ENCODE measurements around the gene MYO1G.

MYO1G gene

GRCh38 chr7:44979481-44980392 lies 922 bp upstream of the MYO1G start:
- DNase-seq = no peak

DNA sequence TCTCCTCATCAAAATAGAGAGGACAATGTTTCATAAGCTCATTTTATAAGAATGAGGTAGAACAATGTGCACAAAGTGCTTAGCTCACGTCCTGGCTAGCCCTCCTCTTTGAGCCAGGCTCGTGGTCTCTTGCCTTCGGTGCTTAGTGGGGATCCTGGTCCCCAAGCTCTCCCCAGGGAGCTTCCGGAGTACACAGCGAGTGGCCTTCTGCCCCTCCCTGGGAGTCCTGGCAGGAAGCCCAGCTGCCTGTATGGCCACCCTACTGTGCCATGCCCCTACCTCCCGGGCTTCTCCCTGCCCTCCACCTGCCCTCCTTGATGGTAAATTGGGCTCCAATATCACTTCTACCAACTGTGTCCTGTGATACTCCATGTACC lies 868 bp downstream of the MYO1G start:
- DNase-seq = no peak

DNA sequence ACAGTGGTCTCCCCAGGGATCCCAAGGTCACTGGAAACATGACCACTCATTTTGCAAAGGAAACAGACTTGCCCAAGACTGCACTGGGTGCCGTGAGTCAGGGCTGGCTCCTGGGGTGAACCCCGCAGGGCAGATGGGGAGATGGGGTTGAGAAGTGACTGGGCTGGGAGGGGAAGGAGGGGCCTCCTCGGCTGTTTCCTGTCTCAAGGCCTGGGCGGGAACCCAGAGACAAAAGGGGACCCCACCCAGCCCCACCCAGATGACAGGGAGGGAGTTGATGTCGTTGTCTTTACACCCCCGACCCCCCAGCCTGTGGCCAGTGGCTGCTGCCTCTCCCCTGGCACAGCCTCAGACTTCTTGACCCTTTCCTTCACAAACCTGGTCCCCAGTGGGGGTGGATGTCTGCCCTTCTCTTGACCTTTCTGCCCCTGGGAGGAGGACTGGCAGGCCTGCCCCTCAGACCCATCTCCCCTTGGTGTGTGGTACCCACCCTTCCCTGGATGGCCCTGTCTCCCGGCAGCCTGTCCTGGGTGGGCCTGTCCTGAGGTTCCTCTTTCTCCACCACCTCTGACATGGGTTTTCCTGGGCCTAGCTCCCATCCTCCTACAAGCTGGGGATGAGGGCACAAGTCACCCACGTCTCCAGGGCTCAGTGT lies 1.4 kb downstream of the MYO1G start:
- DNase-seq = no peak

DNA sequence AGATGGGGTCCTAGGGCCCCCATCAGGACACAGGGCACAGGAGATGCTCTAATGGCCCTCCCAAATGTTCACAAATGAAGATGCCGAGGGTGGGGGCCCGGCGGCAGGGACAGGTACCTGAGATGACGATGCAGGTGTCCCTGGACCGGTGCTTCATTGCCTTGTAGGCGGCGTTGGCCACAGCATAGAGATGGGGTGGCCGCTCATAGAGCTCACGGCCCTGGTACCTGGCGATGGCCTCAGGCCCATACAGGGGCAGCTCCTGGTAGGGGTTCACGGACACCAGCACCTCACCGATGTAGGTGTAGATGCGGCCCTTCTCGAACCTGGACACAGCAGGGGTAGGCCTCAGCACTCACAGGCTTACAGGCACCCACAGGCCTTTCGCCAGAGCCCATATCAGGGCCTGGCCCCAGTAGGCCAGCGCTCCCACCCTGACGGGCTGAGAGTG lies 2.0 kb downstream of the MYO1G start:
- DNase-seq = no peak

DNA sequence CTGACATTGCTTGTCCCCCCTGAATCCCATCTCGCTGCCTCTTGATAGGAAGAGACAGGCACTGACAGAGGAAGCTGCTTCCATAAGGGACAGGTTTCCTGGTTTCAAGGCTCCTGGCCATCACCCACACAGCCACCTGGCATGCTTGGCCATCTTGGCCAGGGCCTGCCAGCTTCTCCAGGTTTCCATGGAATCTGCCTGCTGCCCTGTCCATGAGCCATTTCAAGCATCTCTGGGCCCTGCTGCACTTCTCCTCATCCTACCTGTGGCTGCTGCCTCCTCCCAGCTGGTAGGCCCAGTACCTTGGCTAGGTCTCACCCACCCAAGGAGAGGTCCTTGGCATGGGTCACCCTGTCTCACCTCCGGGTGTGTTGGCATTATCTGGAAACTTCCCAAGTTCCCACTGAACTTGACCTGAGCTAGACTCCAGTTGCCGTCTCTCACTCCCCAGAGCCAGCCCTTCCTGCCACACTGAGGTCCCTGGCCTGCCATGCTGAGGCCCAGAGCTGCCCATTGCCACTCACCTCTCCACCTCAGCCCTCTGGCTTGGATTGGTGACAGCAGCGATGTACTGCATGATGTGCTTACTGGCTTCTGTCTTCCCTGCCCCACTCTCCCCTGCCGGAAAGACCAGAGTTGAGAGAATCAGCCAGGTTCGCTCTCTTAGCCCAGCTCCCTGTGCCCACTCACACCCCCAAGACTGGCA lies 2.6 kb downstream of the MYO1G start:
- no peak for DNase-seq

DNA sequence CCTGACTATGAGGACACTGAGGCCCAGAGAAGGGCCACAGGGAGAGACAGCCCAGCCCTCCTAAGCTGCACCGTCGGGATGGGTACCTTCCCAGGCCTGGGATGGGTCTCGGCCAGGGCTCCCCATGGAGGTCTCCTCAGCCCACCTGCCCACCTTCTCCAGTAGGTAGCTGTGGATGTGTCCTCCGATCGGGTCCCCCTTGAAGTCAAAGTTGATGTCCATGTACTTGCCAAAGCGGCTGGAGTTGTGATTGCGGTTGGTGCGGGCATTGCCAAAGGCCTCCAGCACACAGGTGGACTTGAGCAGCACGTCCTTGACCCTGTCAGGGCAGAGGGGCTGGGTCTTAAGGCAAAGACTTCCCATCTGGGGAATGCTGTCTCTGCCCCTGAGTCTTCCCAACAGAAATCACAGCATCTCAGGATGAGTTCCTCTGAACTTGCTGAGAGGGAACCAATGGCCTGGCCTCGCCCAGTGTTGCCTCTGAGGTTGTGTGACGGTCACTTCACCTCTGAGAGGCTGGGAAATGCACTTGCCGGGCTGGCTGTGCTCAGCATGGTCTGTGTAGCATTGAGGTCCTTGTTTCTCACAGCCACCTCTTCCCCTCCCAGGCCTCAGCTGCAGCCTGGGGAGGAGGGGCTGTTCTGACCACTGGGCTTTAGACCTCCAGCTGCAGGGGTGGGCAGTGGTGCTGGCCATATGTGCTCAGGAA lies 3.3 kb downstream of the MYO1G start:
- DNase-seq = no peak

GRCh38 chr7:44974549-44974948 lies 4.3 kb downstream of the MYO1G start:
- DNase-seq = no peak

- no peak for DNase-seq
Observed at GRCh38 chr7:44973610-44974401, 5.0 kb downstream of the MYO1G start.

- no peak for DNase-seq
Observed at GRCh38 chr7:44972562-44972961, 6.3 kb downstream of the MYO1G start.

DNA sequence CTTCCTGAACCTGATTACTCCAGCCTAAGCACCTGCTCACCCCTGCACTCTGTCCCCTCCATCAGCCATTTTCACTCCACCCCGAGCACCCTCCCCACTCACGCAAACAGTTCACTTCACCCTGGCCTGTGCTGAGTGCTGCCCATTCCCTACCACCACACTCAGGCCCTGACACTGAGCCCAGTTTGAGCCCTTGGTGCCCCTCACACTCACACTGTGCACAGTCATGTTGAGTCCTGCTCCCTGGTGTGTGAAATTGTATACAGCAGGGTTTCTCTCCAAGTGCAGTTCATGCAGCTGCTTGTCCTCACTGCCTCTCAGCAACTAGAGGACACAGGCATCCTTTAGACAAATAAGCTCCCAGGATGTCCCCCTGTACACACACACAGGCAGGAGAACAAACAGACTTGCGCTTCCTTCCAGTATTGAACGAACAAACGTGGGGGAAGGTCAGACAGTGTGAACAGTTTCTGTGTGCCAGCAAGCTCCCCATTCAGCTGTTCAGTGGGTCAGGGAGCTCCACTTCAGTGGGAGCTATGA lies 6.8 kb downstream of the MYO1G start:
- no peak for DNase-seq

DNA sequence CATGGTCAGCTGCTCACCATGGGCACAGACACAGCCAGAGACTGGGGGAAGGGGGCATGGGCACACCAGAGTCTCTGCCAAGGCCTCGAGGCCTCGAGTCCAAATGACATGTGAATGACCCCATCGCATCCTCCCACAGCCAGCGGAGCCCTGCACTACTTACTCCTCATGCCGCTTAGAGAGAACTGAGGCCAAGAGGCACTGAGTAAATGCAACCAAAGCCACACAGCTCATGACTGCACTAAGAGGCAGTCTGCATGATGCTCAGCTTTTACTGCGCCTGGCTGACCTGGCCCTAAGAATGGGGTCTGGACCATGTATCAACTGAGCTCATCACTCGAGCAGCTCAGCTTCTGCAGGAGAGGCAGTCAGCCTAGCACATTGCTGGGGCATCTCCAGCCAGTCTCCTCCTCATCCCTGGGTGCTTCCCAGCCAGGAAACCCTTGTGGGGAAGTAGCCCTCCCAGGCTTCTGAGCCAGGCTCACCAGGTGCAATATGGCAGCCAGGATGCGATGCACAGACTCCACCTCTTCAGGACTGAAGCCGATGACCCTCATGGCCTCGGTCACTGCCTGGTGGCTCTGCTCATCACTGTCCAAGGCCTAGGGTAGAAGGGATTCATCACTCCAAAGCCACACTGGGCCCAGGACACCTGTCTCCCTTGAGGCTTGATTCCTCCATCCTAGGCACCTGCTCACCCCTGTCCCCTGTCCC lies 7.5 kb downstream of the MYO1G start:
- DNase-seq = no peak

DNA sequence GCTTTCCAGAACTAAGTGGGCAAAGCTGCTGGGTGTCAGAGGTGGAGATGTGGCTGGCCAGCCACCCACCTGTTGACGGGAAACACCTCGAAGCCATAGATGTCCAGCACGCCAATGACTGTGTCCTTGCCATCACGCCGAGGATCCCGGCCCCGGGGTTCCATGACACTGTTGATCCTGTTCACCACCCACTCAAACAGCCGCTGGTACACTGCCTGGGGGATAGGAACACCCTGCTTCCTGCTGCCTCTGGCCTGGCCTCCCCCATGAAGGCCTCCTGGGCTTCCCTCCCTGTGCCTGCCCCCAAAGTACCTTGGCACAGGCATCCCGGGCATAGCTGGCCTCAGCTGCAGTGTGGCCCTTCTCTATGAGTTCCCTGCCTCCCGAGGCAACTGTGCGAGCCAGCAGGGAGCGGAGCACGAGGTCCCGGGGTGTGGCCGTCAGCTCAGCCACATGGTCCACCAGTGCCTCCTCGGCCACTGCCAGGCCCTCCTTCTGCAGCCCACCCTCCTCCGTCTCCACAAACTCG lies 8.2 kb downstream of the MYO1G start:
- DNase-seq = no peak

- no peak for DNase-seq
Observed at GRCh38 chr7:44969701-44970522, 8.9 kb downstream of the MYO1G start.

DNA sequence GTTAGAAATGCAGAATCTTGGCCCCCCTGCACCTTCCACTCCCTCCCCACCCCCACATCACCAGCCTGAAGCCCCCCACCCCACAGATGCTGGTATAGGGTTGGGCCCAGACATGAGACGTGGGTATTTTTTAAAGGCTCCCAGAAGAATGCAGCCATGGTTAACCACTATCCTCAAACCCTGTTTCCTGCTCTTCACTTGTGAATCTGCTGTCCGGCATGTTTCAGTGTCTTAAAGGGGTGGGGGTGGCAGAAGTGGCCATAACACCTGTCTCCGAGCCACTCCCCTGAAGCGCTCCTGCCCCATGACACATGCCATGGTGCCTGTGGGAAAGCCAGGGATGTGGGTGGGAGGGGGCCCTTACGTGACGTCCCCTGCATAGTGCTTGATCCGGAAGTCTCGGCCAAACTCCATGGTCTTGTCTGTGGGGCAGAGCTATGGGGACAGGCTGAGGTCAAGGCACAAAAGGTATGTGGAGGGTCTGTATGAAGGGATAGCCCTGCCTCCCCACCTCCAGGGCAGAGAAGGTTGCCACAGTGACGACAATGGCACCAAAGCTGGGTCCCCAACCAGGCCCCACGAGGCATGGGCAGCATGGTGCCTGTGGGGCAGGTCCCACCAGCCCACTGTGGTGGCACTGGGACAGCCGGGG lies 9.6 kb downstream of the MYO1G start:
- no peak for DNase-seq

GRCh38 chr7:44967571-44968446 lies 11.0 kb downstream of the MYO1G start:
- DNase-seq = no peak

DNA sequence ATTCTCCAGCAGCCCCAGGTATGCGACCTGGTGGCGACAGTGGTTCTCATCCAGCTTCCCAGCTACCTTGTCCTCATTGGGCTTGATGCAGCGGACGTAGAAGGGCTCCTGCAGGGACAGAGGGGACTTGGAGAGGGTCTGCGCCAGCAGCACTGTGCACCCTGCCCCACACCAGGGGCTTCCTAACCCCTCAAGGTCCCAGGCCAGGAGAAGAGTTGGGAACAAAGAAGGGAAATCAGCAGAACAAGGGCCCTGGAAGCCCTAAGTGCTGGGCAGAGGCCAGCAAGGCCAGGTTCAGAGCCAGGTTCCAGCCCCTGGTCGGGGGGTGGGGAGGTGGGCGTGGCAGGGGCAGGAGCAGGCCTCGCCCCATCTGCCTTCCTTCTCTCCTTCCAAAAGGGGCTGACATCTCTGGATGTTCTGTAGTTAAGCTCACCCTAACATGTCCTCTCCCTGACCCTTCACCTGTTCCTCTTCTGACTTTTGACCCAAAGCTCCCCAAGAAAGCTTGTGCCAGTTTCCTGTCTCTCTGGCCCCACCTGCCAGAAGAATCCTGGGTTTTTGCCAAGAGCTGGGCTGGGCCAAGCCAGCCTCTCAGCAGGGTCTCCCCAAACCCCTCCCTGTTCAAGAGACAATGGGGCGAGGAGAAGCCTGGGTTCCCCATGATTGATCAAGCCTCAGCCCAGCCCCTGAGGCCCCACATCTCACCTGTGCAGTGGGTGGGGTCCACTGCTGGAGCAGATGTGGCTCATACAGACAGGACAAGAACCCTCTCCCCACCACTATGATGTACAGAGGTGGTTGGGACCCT lies 11.9 kb downstream of the MYO1G start:
- DNase-seq = no peak

- no peak for DNase-seq
Observed at GRCh38 chr7:44965937-44966730, 12.7 kb downstream of the MYO1G start.
